ENCODE measurements around the gene NACC1.
A peak's percentile ranks its signal among the peaks of the same experiment; 100 is the strongest.

NACC1 gene

DNA sequence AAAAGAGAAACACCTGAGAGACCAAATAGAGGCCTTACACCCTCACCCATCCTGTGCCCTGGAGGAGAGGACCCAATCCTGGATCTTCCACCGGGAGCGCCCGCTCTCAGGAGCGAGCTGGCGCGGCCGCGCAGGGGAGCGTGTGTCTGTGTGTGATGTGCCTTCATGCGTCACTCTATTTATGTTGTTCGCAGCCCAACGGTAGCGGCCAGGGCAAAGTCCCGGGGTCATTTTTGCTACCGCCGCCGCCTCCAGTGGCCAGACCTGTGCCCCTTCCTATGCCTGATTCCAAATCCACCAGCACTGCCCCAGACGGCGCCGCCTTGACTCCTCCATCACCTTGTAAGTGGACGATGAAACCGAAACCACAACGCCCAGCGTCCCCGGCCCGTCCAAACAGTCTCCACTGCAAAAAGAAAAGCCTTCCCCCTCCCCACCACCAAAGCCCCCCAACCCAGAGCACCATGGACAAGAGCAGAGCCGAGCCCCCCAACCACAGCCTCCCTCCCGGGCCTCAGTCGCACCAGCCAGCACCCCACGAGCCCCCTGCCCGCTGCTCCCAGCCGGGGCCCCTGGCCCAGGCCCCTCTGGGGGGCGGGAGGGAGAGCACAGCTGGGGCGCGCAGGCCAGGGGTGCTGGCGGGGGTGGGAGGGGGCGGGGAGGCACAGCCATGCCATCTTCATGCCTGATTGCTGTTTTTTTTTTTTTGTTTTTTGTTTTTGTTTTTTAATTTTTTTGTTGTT, 30.1 kb upstream of the NACC1 start:
- DNase-seq (ENCODE audit: low read depth in 3 of 3), result no peak

DNA sequence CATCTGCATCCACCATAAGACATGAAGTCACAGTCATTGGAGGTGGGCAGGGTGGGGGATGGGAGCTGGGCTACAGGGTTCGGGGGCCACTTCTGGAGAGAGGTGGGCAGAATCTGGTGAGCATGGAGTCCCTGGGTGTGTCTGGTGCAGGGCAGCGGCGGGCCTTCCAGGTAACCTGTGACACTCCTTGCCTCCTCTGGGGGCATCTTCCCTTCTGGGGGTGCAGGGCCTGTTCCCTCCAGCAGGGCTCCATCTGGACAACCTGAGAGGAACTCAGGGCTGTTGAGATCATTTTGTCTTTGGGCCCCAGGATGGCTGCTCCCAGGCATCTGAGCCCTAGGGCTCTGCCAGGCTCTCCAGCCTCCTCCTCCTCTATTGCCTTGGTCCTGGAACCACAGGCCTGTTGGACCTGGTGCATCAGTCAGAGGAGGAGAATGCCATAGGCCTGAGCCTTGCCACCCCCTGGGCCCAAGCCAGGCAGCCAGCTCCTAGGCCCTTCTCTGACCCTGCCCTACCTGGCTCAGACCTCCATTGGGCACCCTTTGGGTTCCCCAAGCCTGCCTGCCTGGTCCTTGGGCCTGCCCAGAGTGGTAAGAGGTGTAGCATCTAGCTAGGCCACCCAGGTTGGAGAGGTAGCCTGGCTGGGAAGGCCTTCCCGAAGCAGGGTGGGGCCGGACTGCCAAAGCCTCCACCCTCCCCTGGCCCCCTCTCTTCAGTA, 28.8 kb upstream of the NACC1 start:
- DNase-seq (ENCODE audit: low read depth in 3 of 3), result no peak

DNA sequence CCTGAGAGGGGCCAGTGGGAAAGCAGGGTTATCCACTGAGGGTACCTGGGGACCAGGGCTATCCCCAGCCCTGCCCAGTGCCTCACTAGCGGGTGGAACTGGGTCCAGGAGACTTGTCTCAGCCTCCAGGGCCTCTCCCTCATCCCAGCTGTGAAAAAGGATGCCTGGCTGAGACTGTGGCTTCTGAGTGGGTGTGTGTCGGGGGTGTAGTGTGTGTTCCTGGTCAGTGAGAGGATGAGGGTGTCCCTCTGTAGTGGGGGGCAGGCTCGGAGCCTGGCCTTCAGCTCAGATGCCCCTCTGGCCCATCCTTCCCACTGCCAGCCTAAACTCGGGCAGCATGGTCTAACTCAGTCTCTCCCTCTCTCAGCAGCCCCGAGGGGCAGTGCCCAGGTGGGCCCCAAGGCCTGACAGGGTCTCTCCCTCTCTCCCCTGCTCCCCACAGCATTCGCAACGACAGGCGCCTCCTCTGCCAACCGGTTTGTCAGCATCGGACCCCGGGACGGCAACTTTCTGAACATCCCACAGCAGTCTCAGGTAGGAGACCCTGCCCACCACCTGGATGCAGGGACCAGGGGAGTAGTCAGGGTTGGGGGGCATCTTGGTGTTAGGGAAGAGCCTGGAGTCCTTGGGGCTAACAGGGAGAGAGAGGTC, 28.1 kb upstream of the NACC1 start:
- no peak for DNase-seq (ENCODE audit: low read depth in 3 of 3)

DNA sequence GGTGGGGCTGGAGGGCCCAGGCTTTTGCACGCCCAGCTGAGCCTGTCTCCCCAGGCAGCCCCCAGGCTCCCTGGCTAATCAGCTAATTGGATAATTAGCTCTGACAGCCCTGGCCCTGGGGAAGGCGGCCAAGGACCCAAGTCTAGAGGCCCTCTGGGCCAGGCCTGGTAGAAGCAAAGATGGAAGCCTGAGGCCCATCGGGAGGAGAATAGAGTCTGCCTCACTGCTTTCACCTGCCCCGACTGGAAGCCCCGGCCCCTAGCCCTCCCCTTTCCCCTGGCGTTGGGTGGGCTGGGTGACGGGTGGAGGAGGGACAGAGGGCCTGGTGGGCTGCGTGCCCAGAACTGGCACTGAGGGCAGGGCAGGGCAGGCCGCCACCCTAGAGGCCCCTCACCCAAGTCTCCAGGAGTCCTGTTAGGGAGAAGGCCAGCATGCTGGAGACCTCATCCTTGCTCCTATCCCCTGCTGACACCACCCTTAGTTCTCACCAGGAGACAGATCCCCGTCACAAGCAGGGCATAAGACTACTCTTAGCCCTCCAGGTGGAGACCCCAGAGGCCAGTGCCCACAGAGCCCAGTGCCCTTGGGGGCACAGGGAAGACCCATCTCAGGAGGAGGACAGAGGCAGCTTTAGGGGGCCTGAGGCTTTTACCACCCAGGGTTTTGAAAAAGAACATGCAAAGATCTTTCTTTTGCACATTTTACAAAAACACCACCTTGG, 27.4 kb upstream of the NACC1 start:
- no peak for DNase-seq (ENCODE audit: low read depth in 3 of 3)

DNA sequence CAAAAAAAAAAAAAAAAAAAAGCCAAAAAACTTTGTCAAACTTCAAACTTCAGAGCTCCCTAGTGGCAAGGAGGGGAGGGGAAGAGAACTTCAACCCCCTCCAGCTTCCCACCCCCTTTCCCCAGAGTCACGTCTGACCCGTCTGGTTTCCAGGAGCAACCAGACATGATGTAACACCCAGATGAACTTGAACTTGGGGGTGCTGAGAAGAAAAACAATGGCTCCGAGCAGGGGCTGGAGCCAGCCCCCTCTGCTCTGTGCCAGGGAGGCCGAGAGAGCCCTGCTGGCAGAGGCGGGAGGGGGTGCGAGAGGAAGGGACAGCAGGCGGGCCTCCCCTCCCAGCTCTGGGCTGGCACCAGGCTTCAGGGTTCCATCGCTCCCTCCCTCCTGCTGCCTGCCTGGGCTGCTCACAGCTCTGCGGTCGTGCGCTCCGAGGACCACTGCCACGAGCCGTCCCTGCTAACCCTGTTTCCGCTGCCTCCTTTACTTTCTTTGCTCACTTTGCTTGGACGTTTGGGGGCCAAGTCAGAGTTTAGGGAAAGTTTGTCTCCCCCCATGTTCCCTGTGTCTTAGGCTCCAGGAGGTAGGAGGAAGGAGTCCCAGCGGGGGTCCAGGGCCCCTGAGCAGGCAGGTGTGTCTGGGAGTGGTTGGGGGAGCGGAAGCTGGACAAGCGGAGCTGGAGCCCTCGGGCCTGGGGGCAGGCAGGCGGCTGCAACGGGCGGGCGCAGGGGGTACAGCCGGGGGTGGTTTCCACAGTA, 26.5 kb upstream of the NACC1 start:
- DNase-seq (ENCODE audit: low read depth in 3 of 3), result no peak

DNA sequence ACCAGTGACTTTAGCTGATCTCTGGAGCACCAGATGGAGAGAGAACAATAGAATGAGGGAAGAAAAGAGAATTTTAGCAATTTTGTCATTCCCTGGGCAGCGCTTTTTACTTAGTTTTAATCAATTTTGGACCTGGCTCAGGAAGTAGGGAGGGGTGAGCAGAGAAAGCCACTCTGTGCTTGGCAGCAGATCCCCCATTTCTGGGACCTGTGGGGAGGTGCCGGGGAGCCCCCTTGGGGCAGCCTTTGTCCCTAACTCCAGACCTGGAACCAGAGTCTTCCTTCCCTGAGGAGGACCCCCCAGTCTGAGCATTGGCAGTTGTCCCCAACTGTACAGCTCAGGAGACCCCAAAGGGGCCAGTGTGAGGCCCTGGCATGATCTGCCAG, 25.9 kb upstream of the NACC1 start:
- DNase-seq (ENCODE audit: low read depth in 3 of 3), result no peak

DNA sequence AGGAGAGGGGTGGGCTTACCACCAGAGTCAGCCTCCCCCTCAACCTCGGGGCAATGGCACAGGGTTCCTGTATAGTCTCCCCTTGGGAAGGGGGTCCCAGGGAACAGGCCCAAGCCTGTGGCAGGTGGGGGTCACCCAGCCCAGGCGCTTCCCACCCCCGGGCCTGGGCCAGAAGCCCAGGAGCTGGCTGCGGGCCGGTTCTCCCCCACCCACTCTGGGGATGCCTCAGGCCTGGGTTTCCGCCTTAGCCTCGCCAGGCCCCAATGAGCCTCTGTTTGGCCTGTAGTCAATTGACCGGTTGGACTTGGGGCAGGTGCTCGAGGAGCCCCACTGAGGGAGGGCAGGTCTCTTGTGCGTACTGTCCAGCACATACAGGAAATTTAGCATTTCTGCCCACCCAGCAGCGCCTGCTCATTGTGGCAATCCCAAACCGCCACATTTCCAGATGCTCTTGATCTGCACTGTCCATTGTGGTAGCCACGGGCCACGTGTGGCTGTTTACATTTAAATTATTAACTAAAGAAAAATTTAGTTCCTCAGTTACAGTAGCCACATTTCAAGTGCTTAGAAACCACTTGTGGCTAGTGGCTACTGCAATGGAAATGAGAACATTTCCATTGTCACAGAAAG, 25.3 kb upstream of the NACC1 start:
- DNase-seq (ENCODE audit: low read depth in 3 of 3), result no peak

DNA sequence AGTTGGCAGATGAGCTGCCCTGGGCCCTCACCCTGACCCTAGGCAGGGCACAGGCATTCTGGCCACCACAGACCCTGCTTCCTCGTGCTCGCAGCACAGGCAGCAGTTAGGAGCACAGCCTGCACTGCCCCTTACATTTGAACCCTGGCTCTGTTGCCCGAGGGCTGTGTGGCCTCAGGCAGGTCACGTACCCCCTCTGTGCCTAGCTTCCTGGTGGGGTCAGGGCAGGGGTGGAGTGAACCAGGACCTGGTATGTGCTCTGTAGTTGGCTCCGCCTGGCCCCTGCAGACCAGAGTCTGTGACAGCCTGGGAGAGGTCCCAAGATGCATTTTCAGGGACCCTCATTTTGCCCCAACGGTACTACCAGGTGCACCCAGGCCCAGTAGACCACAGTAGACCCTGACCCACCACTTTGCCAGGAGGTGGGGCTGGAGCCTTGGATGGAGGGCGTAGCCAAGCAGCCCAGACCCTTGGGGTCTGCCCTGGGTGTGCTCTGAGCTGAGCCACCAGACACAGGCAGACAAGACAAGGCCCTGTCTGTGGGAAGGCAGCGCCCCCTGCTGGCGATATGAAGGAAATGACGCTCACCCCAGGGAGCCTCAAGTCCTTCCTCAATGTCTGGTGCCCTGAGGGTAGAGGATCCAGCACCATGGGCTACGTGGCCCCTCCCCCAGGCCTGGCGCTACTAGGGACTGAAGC, 24.5 kb upstream of the NACC1 start:
- peak in 2 of 3 experiments; percentile 61 to 74 for DNase-seq (ENCODE audit: low read depth in 3 of 3)

DNA sequence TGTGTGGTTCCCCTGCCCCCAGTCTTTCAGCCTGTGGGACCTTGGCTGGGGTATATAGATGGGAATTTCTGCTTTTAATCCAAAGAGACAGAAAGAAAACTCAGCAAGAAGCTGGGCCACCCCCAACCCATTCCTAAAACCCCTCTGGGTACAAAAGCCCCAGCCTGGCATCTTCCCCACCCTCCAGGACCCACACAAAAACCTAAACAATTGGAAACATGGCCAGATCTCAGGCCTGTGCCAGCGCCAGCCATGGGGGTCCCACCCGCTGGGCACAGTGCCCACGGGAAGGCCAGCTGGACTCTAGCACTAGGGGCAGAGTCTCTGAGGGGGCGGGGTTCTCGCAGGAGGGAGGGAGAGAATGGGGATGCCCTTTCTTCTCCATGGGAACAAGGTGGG, 24.0 kb upstream of the NACC1 start:
- no peak for DNase-seq (ENCODE audit: low read depth in 3 of 3)

DNA sequence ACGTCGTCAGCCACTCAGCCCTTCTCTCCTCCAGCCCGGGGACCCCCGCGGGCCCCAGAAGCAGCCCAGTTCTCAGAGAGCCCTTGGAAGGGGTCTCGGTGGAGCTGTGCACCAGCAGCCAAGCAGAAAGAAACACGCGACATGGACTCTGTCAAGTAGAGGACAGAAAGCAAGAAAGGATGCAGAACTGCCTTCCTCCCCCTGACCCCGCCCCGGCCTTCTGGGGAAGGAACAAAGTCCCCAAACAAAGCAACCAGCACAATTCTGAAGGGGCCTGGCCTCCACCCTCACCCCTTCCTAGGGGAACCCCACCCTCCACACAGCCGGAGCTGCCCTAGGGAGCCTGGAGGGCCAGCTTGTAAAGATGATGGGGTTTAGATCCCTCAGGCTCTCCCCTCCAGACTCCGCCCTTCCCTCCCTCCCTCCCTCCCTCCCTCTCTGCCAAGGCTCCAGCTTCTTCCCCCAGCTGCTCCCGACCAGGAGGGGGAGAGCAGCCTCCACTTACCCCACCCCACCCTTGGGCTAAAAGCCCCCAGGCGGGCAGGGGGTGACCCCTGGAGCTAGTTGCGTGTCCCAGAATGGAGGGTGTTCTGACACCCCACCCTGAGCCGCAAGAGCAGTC, 23.2 kb upstream of the NACC1 start:
- no peak for DNase-seq (ENCODE audit: low read depth in 3 of 3)

DNA sequence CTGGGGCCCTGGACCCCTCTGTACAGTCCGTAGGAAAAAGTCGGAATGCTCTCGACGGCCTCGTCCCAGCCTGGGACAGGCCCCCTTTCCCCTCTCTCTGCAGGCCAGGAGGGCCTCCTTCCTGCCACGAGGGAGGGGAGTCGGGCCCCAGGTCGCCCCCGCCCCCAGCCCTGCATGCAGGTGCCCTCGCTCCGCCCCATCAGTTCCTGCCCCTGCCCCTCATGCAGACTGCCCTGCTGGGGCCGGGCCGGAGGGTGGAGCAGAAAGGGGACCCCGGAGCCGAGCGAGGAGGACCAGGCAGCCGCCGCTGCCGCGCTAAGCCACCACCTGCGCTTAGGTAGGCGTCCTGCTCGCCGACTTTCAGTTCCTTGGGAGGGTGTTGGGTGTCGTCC, 22.7 kb upstream of the NACC1 start:
- DNase-seq (ENCODE audit: low read depth in 3 of 3), result no peak

DNA sequence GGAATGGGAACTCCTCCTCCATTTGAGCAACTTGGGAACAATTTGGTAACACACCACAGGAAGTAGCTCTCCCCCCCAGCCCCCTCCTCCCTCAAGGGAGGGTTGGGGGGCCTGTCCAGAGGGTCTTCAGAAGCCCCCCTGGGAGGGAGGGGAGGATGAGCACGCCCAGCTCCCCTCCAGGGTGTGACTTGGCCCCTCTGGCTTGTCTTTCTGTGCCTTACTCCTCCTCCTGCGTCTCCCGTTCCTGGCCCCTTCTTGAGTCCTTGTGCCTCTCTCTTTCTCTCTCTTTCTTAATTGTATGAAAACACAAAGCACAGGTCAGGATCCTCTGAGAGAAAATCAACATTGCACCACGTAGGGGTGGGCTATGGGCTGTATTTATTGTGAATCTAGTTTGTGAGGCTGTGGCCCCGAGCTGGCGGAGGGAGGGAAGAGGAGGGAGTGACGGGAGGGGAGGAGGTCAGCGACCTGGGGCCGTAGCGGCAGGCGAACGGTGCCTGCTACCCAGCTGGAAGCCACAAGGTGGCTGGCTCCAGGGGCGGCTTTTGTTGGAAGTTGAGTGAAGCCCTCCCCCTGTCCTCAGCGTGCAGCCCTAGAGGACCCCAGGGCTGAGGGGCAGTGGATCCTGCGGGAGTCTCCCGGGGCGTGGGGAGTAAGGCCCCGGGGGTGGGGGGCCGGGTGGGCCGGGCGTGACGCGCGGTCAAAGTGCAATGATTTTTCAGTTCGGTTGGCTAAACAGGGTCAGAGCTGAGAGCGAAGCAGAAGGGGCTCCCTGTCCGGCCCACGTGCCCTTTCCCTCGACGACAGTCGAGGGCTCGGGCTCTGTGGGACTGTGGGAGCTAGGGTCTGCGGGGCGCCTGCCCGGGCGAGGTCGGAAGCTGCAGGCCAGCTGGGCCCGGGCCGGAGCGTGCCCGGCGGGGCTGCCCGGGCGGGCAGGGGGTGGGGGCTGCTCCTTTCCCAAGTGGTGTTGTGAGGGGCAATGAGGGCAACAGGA, 21.8 kb upstream of the NACC1 start:
- DNase-seq (ENCODE audit: low read depth in 3 of 3), result no peak

DNA sequence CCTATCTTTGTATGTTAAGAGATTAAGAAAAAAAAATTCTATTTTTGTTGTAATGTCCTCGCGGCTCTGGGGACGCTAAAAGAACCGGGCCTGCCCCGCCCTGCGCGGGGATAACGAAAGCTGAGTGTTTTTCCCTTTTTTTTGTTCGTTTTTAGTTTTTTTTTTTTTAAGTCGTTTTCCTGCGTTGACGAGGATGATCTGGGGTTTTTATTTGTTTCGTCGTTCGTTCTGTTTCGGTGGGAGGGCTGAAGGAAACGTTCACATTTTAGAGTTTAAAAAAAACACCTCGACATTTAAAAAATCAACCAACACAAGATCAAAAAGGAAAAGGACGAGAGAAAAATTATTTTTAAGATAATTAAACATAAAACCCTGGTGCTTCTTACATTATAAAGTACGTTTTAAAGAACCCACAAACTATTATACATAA, 21.0 kb upstream of the NACC1 start:
- DNase-seq (ENCODE audit: low read depth in 3 of 3), result no peak

DNA sequence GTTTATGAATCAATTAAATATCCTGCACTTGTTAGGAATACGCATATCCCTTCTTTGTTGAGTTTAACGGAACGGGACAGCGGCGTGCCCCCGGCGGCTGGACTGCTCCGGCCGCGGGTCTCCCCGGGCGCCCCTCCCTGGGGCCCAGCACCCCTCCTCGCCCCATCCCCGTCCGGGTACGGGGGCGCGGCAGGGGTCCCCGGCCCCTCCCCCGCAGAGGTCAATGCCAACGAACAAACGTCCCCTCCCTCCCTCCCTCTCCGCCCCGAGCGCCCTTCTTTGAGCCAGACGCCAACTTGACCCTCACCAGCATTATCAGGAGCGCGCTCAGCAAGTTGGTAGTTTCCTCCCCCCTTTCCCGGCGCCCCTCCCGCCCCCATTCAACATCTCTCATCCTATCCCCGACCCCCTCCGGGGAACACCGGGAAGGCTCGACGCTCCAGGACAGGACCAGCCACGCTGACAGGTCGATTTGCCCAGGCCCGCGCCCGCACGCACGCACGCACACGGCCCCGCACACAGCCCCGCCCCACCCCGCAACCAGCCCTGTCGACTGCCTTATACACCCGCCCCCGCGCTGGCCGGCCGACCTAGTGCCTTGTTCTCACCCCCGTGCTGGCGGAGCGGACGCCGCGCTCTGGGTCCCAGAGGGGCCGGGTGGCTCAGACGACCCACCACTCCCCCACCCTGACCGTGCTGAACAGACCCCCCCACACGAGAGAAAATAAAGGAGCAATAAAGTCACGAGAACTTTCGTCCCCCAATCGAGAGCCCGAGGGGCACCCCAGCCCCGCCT, 20.4 kb upstream of the NACC1 start:
- no peak for DNase-seq (ENCODE audit: low read depth in 3 of 3)

DNA sequence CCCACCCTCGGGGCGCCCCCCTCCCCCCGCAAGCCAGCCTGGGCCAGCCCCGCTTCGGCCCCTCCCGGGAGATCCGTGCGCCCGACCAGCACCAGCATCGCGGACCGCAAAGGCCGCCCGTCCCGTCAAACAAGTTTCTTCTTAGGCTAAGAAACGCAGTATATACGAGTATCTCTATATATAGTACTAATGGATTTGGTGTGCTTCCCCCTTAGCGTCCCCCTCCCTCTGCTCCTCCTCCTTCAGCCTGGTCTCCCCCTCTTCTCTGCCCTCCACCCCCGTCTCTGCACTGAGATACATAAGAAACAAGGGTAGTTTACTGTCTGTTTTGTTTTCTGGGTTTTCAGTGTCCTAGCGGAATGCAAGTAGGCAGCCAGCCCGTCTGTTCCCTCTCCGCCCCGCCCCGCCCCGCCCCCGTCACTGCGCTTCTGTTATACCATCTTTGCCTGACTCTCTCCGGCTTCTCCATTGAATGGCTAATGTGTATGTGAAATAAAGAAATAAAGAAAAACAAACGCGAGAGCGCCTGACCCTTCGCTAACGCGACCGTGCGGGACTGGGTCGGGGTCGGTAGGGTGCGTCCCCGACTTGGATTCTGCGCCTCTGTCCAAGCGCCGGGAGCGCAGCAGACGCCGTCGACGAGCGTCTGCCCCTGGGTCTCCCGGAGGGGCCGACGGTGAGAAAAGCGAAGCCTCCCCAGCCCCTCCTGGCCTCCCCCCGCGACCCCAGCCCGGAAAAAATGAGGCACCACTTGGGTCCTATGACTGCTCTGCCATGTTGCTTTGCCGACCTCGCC, 19.6 kb upstream of the NACC1 start:
- DNase-seq (ENCODE audit: low read depth in 3 of 3), result no peak

DNA sequence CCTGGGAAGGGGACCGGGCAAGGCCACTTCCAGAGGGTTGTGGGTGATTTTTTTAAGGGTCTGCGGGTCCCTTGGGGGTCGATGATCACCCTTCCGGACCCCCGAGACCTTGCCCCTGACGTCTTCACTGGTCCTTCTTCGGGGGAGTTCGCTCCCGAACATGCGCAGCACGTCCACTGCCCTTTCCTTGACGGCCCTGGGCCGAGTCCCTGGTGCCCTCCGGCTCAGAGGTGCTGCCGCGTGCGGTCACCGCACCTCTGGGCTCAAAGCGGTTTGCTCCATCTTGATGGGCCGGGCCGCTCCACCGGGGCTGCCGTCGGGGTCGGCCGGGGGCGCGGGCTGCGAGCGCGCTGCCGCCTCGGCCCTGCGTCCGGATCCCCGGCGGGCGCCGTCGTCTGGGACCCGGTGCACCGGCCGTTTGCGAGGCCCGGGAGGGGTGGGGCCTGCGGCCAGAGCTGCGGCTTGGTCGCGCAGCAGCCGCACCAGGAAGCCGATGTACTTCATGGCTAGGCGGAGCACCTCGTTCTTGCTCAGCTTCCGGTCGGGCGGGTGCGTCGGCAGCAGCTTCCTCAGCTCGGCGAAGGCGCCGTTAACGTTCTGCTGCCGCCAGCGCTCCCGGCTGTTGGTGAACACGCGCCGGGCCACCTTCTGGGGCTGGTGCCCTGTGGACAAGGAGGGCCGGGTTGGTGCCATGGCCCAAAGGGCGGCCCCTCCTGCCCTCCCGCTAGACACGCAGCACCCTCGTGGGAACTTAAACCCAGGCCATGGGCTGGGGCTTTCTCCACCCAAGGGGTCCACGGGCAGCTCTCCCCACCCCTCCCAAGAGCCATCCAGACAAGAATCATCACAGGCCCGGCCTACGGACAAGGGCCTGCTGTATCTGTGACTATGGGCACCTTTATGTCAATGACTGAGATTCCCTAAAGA, 18.7 kb upstream of the NACC1 start:
- peak in 2 of 3 experiments; percentile 60 for DNase-seq (ENCODE audit: low read depth in 3 of 3)
